Kidney (tissue), 14 donors: ENCODE measurements around the gene UGT1A4. TPM values are rescaled to one million over a fixed set of nuclear protein-coding genes. Genes with fewer than 3 reads are reported as not detected.

ENCODE experiments used
- DNase-seq, 5 donors: peaks; one replicate each; pipeline ENCODE4 v3.0.0-alpha.2; 2013 to 2020
- FAIRE-seq: peaks from 2 replicates; lab custom pipeline; 2012; peaks lifted over from hg19 to GRCh38; lab: Jason Lieb, UNC
- H3K27ac ChIP-seq, 2 donors: one replicate each; pipeline ENCODE4 v1.7.0; 2013; ENCODE audit warnings: low read depth in 2 of 2, low read length in 2 of 2, inconsistent platforms in 1 of 2
- H3K27me3 ChIP-seq: one replicate; pipeline ENCODE4 v1.7.1; 2013; ENCODE audit warnings: low read length, inconsistent platforms; ENCODE audit not compliant: control insufficient read depth, insufficient read depth
- H3K36me3 ChIP-seq, 3 donors: one replicate each; pipeline versions ENCODE4 v1.7.0 to v1.7.1; 2013; ENCODE audit warnings: low read length in 3 of 3, control low read depth in 1 of 3, inconsistent platforms in 1 of 3; ENCODE audit not compliant: insufficient read depth in 3 of 3, control insufficient read depth in 2 of 3
- H3K4me1 ChIP-seq, 3 donors: one replicate each; pipeline versions ENCODE4 v1.7.0 to v1.7.1; 2013; ENCODE audit warnings: low read length in 3 of 3, inconsistent platforms in 1 of 3, low read depth in 1 of 3; ENCODE audit not compliant: control insufficient read depth in 2 of 3, insufficient read depth in 2 of 3
- H3K4me3 ChIP-seq, 3 donors: one replicate each; pipeline versions ENCODE4 v1.7.0 to v1.8.1; 2013; ENCODE audit warnings: low read length in 3 of 3, control low read depth in 1 of 3, inconsistent platforms in 1 of 3
- H3K9ac ChIP-seq, 3 donors: one replicate each; pipeline versions ENCODE4 v1.7.0 to v1.7.1; 2013; ENCODE audit warnings: low read length in 3 of 3, control low read depth in 1 of 3, inconsistent platforms in 1 of 3
- H3K9me3 ChIP-seq, 3 donors: one replicate each; pipeline versions ENCODE4 v1.7.0 to v1.7.1; 2013; ENCODE audit warnings: low read length in 3 of 3, control low read depth in 1 of 3, inconsistent platforms in 1 of 3; ENCODE audit not compliant: control insufficient read depth in 2 of 3, insufficient read depth in 1 of 3
- CTCF ChIP-seq: IDR thresholded peaks from 3 replicates; pipeline ENCODE4 v1.5.1; 2012; ENCODE audit warnings: mild to moderate bottlenecking, moderate library complexity, borderline replicate concordance; ENCODE audit not compliant: insufficient read depth; ENCODE audit errors: extremely low read depth
- intact Hi-C: fragments of 100-400 bp; cut with DNase I; formaldehyde crosslinking; loops from one replicate; pipeline ENCODE4 v1.11.1; 2022
- polyA plus RNA-seq: library from polyadenylated mRNA; stranded (reverse); fragments of 350-450 nt; fragmentation: Illumina TruSeq; extraction: RNeasy Lipid Tissue Mini Kit (QIAGEN cat#74804); gene quantifications from one replicate; pipeline ENCODE4 v1.2.3, GENCODE V29; 2014; ENCODE audit warnings: low read depth, low replicate concordance; ENCODE audit not compliant: insufficient read depth
- total RNA-seq: library from RNA; stranded (reverse); fragmentation: NEBNext Ultra II Directional; extraction: Animal tissue kit (Norgen Biotek cat#: 25700); gene quantifications from one replicate; pipeline ENCODE4 v1.2.1, GENCODE V29; 2021
- donor health status: control.
- donor health status: control.
- donor health status: control.
- donor health status: control.
- donor health status: control.
- donor health status: DM: yes; HTN: yes; CAD: no.
- donor health status: Normal renal cell carcinoma (clear cell type).

UGT1A4 gene
- total and polyA plus RNA-seq, 2 donors from 2014 or later: 0.84 to 1.1 TPM

GRCh38 chr2:233810385-233810784 is 91.8 kb downstream of the UGT1A4 start:
- H3K4me3 ChIP-seq: no peak overlapping the region
- H3K36me3 ChIP-seq: no peaks in the 10 kb centered on the region
- H3K27me3 ChIP-seq: no peaks in the 10 kb centered on the region
- DNase-seq (peak in 1 of 5 donors; percentile 2), FAIRE-seq (no peak)
- H3K27ac ChIP-seq: no peak overlapping the region
- no peaks in the 10 kb centered on the region for H3K9me3 ChIP-seq
- TF ChIP-seq CTCF: no peak
- intact Hi-C loops: no loop called here
- no peaks in the 10 kb centered on the region for H3K4me1 ChIP-seq
- H3K9ac ChIP-seq: no peak overlapping the region

- Histone ChIP-seq H3K4me3 (no peak overlapping the region), H3K27ac (no peak overlapping the region), H3K9me3 (no peaks in the 10 kb centered on the region), H3K4me1 (no peaks in the 10 kb centered on the region), H3K9ac (no peak overlapping the region), H3K36me3 (no peaks in the 10 kb centered on the region), H3K27me3 (no peaks in the 10 kb centered on the region)
- DNase-seq (peak in 1 of 5 donors; percentile 1), FAIRE-seq (no peak)
- intact Hi-C loops: no loop called here
- no peak for TF ChIP-seq CTCF
Observed at GRCh38 chr2:233811087-233811486, 92.6 kb downstream of the UGT1A4 start.

GRCh38 chr2:233811732-233812131 is 93.2 kb downstream of the UGT1A4 start:
- FAIRE-seq (no peak), DNase-seq (peak in 2 of 5 donors; percentile 15 to 40)
- no peaks in the 10 kb centered on the region for H3K9me3 ChIP-seq
- intact Hi-C loops: no loop called here
- no peaks in the 10 kb centered on the region for H3K36me3 ChIP-seq
- no peaks in the 10 kb centered on the region for H3K27me3 ChIP-seq
- H3K9ac ChIP-seq: no peak overlapping the region
- no peak for TF ChIP-seq CTCF
- no peak overlapping the region for H3K27ac ChIP-seq
- H3K4me3 ChIP-seq: no peak overlapping the region
- no peaks in the 10 kb centered on the region for H3K4me1 ChIP-seq
